Activated CD8-positive, alpha-beta memory T cell treated with anti-CD3 and anti-CD28 coated beads for 1 hour (primary cell): ENCODE measurements around the gene TMEM129.
"Not testable (repeated sequence)": the region's sequence is repeated elsewhere in the genome, so short reads cannot be mapped to it uniquely, and the experiment has no call there.

ENCODE experiments used
- DNase-seq, 2 donors: peaks; one replicate each; pipeline ENCODE4 v3.0.0-alpha.2; 2020; ENCODE audit warnings: low read depth in 1 of 2; ENCODE audit errors: extremely low read depth in 1 of 2

TMEM129 gene

DNA sequence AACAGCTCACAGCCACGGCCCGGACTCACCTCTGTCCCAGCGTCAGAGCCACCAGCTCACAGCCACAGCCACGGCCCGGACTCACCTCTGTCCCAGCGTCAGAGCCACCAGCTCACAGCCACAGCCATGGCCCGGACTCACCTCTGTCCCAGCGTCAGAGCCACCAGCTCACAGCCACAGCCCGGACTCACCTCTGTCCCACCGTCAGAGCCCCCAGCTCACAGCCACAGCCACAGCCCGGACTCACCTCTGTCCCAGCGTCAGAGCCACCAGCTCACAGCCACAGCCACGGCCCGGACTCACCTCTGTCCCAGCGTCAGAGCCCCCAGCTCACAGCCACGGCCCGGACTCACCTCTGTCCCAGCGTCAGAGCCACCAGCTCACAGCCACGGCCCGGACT lies 50.1 kb downstream of the TMEM129 start:
- DNase-seq: not testable (repeated sequence)

DNA sequence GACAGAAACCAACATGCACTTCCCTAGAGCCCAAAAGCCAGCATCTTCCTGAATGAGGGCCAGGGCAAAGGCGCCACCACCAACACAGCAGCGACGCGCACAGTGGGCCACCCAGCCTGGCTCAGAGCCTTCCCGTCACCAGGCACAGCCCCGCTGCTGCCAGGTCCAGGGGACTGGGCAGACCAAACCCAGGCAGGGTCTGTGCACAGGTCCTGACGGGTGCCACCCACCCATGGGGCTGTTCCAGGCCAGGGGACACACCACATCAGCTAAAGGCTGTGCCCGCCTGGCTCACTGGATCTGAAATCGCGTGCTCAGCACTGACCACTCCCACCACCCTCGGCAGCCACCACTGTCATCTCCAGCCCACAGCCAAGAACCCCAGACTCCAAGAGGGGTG lies 50.8 kb downstream of the TMEM129 start:
- no peak for DNase-seq

DNA sequence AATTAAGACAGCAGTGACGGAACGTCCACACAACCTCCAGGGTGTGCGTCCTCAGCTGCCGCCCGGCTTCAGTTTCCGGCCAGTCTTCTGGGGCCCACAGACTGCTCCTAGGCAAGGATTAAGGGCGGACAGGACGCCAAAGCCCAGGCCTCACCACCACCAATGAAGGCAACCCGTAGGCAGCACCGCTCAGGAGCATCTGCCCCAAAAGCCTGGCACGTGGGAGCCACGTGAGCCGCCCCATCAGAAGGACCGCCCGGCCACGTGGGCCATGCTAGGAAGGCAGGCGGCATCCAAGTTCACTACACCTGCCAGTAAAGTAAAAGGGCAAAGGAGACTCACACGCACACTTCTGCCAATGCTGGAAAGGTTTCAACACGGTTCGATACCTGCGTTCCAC lies 51.3 kb downstream of the TMEM129 start:
- DNase-seq: no peak

DNA sequence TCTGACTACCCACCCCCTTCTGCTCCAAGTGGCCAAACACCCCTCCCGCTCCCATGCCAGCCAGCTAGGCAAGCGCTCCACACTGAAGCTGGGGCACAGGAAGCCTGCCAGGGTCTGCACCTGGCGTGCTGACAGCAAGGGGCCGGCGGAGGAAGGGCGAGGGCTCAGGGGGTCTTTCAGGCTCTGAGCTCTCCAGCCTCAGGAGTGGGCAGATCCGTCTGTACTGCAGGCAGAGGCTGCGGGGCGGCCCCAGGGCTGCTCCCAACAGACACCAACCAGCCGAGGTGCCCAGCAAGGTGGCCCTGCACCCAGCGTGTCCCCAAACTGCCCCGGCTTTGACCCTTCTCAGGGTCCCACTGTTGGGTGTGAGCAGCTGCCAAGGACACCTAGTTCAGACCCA lies 51.9 kb downstream of the TMEM129 start:
- DNase-seq: no peak

DNA sequence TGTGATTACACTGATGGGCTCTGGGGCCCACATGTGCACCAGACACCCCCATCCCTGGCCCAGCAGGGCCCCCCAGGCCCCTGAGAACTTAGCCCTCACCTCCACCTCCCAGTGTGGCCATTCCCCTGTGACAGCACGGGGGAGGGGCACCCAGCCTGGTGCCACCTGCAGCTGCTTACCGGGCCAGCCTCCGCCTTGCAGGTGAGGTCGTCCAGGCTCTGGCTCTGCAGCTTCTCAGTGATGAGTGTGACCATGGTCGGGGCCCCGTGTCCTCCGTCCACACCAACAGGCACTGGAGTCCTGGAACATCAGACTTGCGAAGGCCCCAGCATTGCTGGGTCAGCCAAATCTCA lies 52.7 kb downstream of the TMEM129 start:
- no peak for DNase-seq

DNA sequence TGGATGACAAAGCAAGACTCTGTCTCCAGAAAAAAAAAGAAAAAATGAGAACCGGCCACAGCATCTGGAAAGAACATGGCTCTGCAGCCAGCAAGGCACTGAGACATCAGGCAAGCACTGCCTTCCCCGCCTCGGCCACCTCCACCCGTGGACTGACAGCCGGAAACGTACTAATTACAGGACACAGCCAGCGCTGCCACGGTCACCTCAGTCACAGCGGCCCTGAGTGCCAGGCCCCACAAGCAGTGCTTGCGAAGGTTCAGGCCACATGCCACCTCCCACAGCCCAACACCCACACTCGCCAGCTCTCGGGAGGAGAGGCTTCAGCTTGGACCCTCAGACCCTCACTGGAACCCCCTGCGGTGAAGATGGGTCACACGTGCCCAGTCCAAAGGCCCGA lies 53.9 kb downstream of the TMEM129 start:
- no peak for DNase-seq

DNA sequence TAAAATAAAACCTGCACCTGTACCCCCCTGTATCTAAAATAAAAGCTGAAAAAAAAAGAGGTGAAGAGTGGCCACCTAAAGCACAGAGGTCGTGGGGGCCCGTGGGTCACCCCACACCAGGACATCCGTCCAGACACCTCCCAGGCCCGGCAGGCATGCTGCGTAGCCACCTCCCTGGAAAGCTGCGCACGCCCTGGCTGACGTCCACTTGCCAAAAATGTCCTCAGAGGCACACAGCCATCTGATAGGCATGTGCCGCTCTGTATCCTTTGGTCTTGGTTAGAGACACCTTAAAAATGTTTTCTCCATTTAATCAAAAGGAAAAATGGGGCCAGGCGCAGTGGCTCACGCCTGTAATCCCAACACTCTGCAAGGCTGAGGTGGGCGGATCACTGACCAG lies 54.7 kb downstream of the TMEM129 start:
- DNase-seq: no peak
